ENCODE data around the gene PDE11A. TPM values are rescaled to one million over a fixed set of nuclear protein-coding genes. Genes with fewer than 3 reads are reported as not detected.

PDE11A gene
- total and polyA plus RNA-seq, 2 of the 8 experiments (the other 6 are each of a cell fraction or from before 2014, with no cell fraction given) = 0.19 to 0.23 TPM

- no peak overlapping the region for H3K4me3 ChIP-seq (ENCODE audit: extremely low read depth in 1 of 4, insufficient read depth in 2 of 4, low read depth in 3 of 4, low read length in 4 of 4)
- H2BK15ac ChIP-seq (ENCODE audit: low read length) = no peak overlapping the region
- no peak overlapping the region for H4K5ac ChIP-seq (ENCODE audit: insufficient read length, low read depth, low read length)
- H3K56ac ChIP-seq (replicated peaks; ENCODE audit: insufficient read length, low read depth, low read length) = no peak overlapping the region
- FAIRE-seq = no peak
- H2AK5ac ChIP-seq (ENCODE audit: low read depth, low read length) = no peak overlapping the region
- H3K23ac ChIP-seq (ENCODE audit: insufficient read length) = no peak overlapping the region
- H3K4me2 ChIP-seq (ENCODE audit: insufficient read depth in 1 of 2, low read depth in 2 of 2, low read length in 2 of 2) = no peak overlapping the region
- H2AFZ ChIP-seq (ENCODE audit: low read length) = no peak overlapping the region
- WGBS, 2 experiments (ENCODE audit: extremely low coverage in 1 of 2, insufficient coverage in 1 of 2, insufficient read length in 1 of 2, insufficient replicate concordance in 2 of 2, low coverage in 1 of 2, low lambda C conversion rate in 2 of 2, missing lambda C conversion rate in 1 of 2) = 81% methylated on average over 3 of the region's 3 CpGs; no CpG with 5 or more reads in 1 of the 2 experiments
- H4K8ac ChIP-seq (ENCODE audit: extremely low read depth, insufficient read depth, low read length) = no peak overlapping the region
- H3K27ac ChIP-seq (ENCODE audit: low read depth, low read length) = no peak overlapping the region
- H3K79me2 ChIP-seq (ENCODE audit: control insufficient read depth in 1 of 2, insufficient read depth in 2 of 2, low read length in 2 of 2) = no peaks in the 10 kb centered on the region
- no peak overlapping the region for H3K18ac ChIP-seq (ENCODE audit: extremely low read depth, low read length)
- H2BK120ac ChIP-seq (replicated peaks; ENCODE audit: low read depth, low read length) = no peak overlapping the region
- H4K91ac ChIP-seq (replicated peaks; ENCODE audit: insufficient read length, low read length) = no peak overlapping the region
- no peak overlapping the region for H2BK12ac ChIP-seq (ENCODE audit: low read depth, low read length)
- H3K4me1 ChIP-seq (replicated peaks in 1 of 4; ENCODE audit: control insufficient read depth in 3 of 4, insufficient read depth in 4 of 4, low read length in 3 of 4) = no peaks in the 10 kb centered on the region
- H3K4ac ChIP-seq (replicated peaks; ENCODE audit: insufficient read length, low read depth, low read length) = no peak overlapping the region
- H3K79me1 ChIP-seq (ENCODE audit: low read depth, low read length) = no peaks in the 10 kb centered on the region
- no peak overlapping the region for H3K14ac ChIP-seq (ENCODE audit: insufficient read length)
- CTCF ChIA-PET (ENCODE audit: partially characterized antibody) = interaction anchor here (0.7 to 1.7 kb wide), 4 partner anchors 11 to 24 kb away, joined by 3 to 4 read pairs (median 3); no protein-coding TSS in a partner anchor
- no peaks in the 10 kb centered on the region for H4K20me1 ChIP-seq (replicated peaks in 1 of 2; ENCODE audit: control insufficient read depth in 1 of 2, insufficient read depth in 2 of 2, low read length in 2 of 2)
- no peak for TF ChIP-seq SIN3A (conservative IDR thresholded peaks at IDR 0.05 in 1 of 2, IDR thresholded peaks at IDR 0.05 in 1 of 2; ENCODE audit: low read depth in 1 of 2, low read length in 2 of 2)
- DNase-seq (ENCODE audit: low read depth in 1 of 2, low spot score in 2 of 2) = no peak
- H2BK5ac ChIP-seq (ENCODE audit: low read depth, low read length) = no peak overlapping the region
- H3K27me3 ChIP-seq (replicated peaks in 1 of 4; ENCODE audit: control insufficient read depth in 3 of 4, extremely low read depth in 1 of 4, insufficient read depth in 3 of 4, low read length in 3 of 4) = no peaks in the 10 kb centered on the region
- H3K36me3 ChIP-seq (ENCODE audit: control insufficient read depth in 2 of 4, insufficient read depth in 4 of 4, low read length in 3 of 4) = no peaks in the 10 kb centered on the region
- H2BK20ac ChIP-seq (ENCODE audit: low read length) = no peak overlapping the region
- no peak overlapping the region for H3K9ac ChIP-seq (replicated peaks in 1 of 4; ENCODE audit: extremely low read depth in 1 of 4, low read depth in 3 of 4, low read length in 3 of 4)
- POLR2A ChIA-PET (ENCODE audit: partially characterized antibody) = no interaction called here
- H3K9me3 ChIP-seq (ENCODE audit: insufficient read depth in 2 of 2, low read depth in 1 of 2, low read length in 1 of 2) = no peaks in the 10 kb centered on the region
- H3K23me2 ChIP-seq (ENCODE audit: low read depth, low read length) = no peaks in the 10 kb centered on the region; the same call in 1 of the 2 replicates
Measured at GRCh38 chr2:177579486-177580036, 493.0 kb downstream of the PDE11A start.

Data from H1 (cell line).